Natural killer cell (primary cell): ENCODE results near the gene ZNF789. TPM values are rescaled to one million over a fixed set of nuclear protein-coding genes. Genes with fewer than 3 reads are reported as not detected.

ENCODE experiments used
- ATAC-seq, 3 donors: fragments of 150-1000 bp in 2 of 3; fragments of 200-7000 bp in 1 of 3; cut with Tn5 transposase; 1 replicate in 1 of 3; 2 replicates in 2 of 3; pipeline ENCODE4 v1.10.0; 2021; ENCODE audit warnings: mild to moderate bottlenecking in 2 of 3, moderate library complexity in 2 of 3
- DNase-seq, 2 donors: peaks; one replicate each; pipeline versions ENCODE4 v3.0.0 to v3.0.0-alpha.2; 2013 to 2021; ENCODE audit warnings: mixed read lengths in 1 of 2
- H3K27ac ChIP-seq: one replicate; pipeline ENCODE4 v1.5.1; 2013; ENCODE audit warnings: mild to moderate bottlenecking, low read length
- H3K27me3 ChIP-seq: one replicate; pipeline ENCODE4 v1.6.1; 2013; ENCODE audit warnings: low read length; ENCODE audit not compliant: control insufficient read depth, insufficient read depth
- H3K36me3 ChIP-seq: one replicate; pipeline ENCODE4 v1.6.1; 2013; ENCODE audit warnings: low read length; ENCODE audit not compliant: control insufficient read depth, insufficient read depth
- H3K4me1 ChIP-seq: one replicate; pipeline ENCODE4 v1.6.1; 2013; ENCODE audit warnings: low read length; ENCODE audit not compliant: control insufficient read depth, insufficient read depth
- H3K4me3 ChIP-seq: one replicate; pipeline ENCODE4 v1.5.1; 2013; ENCODE audit warnings: low read length
- H3K9me3 ChIP-seq: one replicate; pipeline ENCODE4 v1.6.1; 2013; ENCODE audit warnings: low read length; ENCODE audit not compliant: control insufficient read depth, insufficient read depth
- H3K27ac Mint-ChIP-seq, 2 donors: one replicate each; pipeline ENCODE4 v1.8.0; 2022; ENCODE audit warnings: mild to moderate bottlenecking in 2 of 2, mixed read lengths in 2 of 2, moderate library complexity in 1 of 2
- H3K27me3 Mint-ChIP-seq, 2 donors: one replicate each; pipeline ENCODE4 v1.8.0; 2022; ENCODE audit warnings: low read depth in 2 of 2, mixed read lengths in 2 of 2
- H3K36me3 Mint-ChIP-seq: one replicate; pipeline ENCODE4 v1.8.0; 2022; ENCODE audit warnings: mixed read lengths
- H3K4me1 Mint-ChIP-seq, 2 donors: one replicate each; pipeline ENCODE4 v1.8.0; 2022; ENCODE audit warnings: mixed read lengths in 2 of 2
- H3K4me3 Mint-ChIP-seq: one replicate; pipeline ENCODE4 v1.8.0; 2022; ENCODE audit warnings: mild to moderate bottlenecking, moderate library complexity, mixed read lengths
- H3K9me3 Mint-ChIP-seq, 2 donors: one replicate each; pipeline ENCODE4 v1.8.0; 2022; ENCODE audit warnings: mixed read lengths in 2 of 2
- CTCF ChIP-seq: fragments of 200-600 bp; IDR thresholded peaks from one replicate; pipeline ENCODE4 v1.8.0; 2022; ENCODE audit warnings: antibody characterized with exemption
- WGBS: methylation state at CpG from one replicate; pipeline ENCODE4 v1.1.7; 2013; ENCODE audit warnings: missing lambda C conversion rate; ENCODE audit not compliant: insufficient coverage; 5-methylcytosine and 5-hydroxymethylcytosine counted together
- intact Hi-C: fragments of 100-400 bp; cut with micrococcal nuclease; formaldehyde crosslinking; loops from one replicate; pipeline ENCODE4 v1.14.2; 2022
- total RNA-seq, 4 donors: library from RNA; stranded (reverse); fragments of 120-200 nt in 1 of 4; gene quantifications; one replicate each; pipeline versions ENCODE4 v1.2.3 to v1.2.4, GENCODE V29; 2013 to 2022

Gene ZNF789
- total RNA-seq, 3 donors from 2014 or later (not counting 1 experiment from before 2014, with no cell fraction given), result 16.7 to 18.6 (median 16.8) TPM

GRCh38 chr7:99452541-99452940, 20.1 kb upstream of the ZNF789 start:
- Histone ChIP-seq H3K4me3 (no peak overlapping the region), H3K36me3 (peaks cover 57% of the 10 kb centered on the region), H3K27ac (no peak overlapping the region), H3K27me3 (no peaks in the 10 kb centered on the region), H3K4me1 (no peaks in the 10 kb centered on the region), H3K9me3 (no peaks in the 10 kb centered on the region)
- H3K27ac Mint-ChIP-seq, result no peak overlapping the region
- no peaks in the 10 kb centered on the region for H3K9me3 Mint-ChIP-seq
- 97% methylated on average over 13 of the region's 13 CpGs for WGBS
- H3K4me1 Mint-ChIP-seq, result peaks cover 0 to 5% of the 10 kb centered on the region in 2 donors
- ATAC-seq, result no peak
- H3K4me3 Mint-ChIP-seq, result no peak overlapping the region
- intact Hi-C loops, result no loop called here
- H3K36me3 Mint-ChIP-seq, result no peaks in the 10 kb centered on the region
- DNase-seq, result no peak
- no peaks in the 10 kb centered on the region for H3K27me3 Mint-ChIP-seq
- no peak for TF ChIP-seq CTCF

GRCh38 chr7:99453105-99453504, 19.6 kb upstream of the ZNF789 start:
- DNase-seq (no peak), ATAC-seq (no peak)
- intact Hi-C loops, result no loop called here
- no peak overlapping the region for H3K27ac ChIP-seq
- H3K9me3 ChIP-seq, result no peaks in the 10 kb centered on the region
- H3K36me3 Mint-ChIP-seq, result no peaks in the 10 kb centered on the region
- peaks cover 57% of the 10 kb centered on the region for H3K36me3 ChIP-seq
- no peaks in the 10 kb centered on the region for H3K4me1 ChIP-seq
- no peak for TF ChIP-seq CTCF
- no peaks in the 10 kb centered on the region for H3K9me3 Mint-ChIP-seq
- H3K27me3 ChIP-seq, result no peaks in the 10 kb centered on the region
- no peak overlapping the region for H3K27ac Mint-ChIP-seq
- peaks cover 0 to 5% of the 10 kb centered on the region in 2 donors for H3K4me1 Mint-ChIP-seq
- no peaks in the 10 kb centered on the region for H3K27me3 Mint-ChIP-seq
- no peak overlapping the region for H3K4me3 Mint-ChIP-seq
- no peak overlapping the region for H3K4me3 ChIP-seq
- WGBS, result 99% methylated on average over 11 of the region's 11 CpGs

- no peak for DNase-seq
- Histone ChIP-seq H3K27ac (no peak overlapping the region), H3K9me3 (no peaks in the 10 kb centered on the region), H3K4me1 (no peaks in the 10 kb centered on the region), H3K36me3 (peaks cover 43% of the 10 kb centered on the region), H3K4me3 (no peak overlapping the region), H3K27me3 (no peaks in the 10 kb centered on the region)
- WGBS, result 89% methylated on average over 9 of the region's 9 CpGs
- Mint-ChIP-seq H3K4me3 (no peak overlapping the region), H3K27me3 (no peaks in the 10 kb centered on the region), H3K27ac (no peak overlapping the region), H3K36me3 (no peaks in the 10 kb centered on the region), H3K4me1 (peaks cover 18% of the 10 kb centered on the region in 2 donors), H3K9me3 (no peaks in the 10 kb centered on the region)
- no peak for ATAC-seq
- no peak for TF ChIP-seq CTCF
- intact Hi-C loops, result loop anchor here (5.0 kb wide), 1 partner anchor 39 kb away; no protein-coding TSS in a partner anchor
Observed at GRCh38 chr7:99455874-99456273, 16.8 kb upstream of the ZNF789 start.

- Mint-ChIP-seq H3K36me3 (no peaks in the 10 kb centered on the region), H3K4me3 (no peak overlapping the region), H3K27me3 (no peaks in the 10 kb centered on the region), H3K4me1 (peaks cover 18% of the 10 kb centered on the region in 2 donors), H3K27ac (peak overlapping the region in 1 of 2 donors; percentile 58), H3K9me3 (no peaks in the 10 kb centered on the region)
- no peaks in the 10 kb centered on the region for H3K4me1 ChIP-seq
- ATAC-seq (no peak), DNase-seq (no peak)
- TF ChIP-seq CTCF, result no peak
- 91% methylated on average over 13 of the region's 13 CpGs for WGBS
- H3K36me3 ChIP-seq, result peaks cover 43% of the 10 kb centered on the region
- H3K9me3 ChIP-seq, result no peaks in the 10 kb centered on the region
- intact Hi-C loops, result loop anchor here (5.0 kb wide), 1 partner anchor 39 kb away; no protein-coding TSS in a partner anchor
- no peak overlapping the region for H3K27ac ChIP-seq
- no peaks in the 10 kb centered on the region for H3K27me3 ChIP-seq
- no peak overlapping the region for H3K4me3 ChIP-seq
Observed at GRCh38 chr7:99456288-99456687, 16.4 kb upstream of the ZNF789 start.
